K562 (cell line): ENCODE results near the gene ARHGEF25. TPM values are rescaled to one million over a fixed set of nuclear protein-coding genes. Genes with fewer than 3 reads are reported as not detected.
A peak's percentile ranks its signal among the peaks of the same experiment; 100 is the strongest.

Experiments used
- CREB1 ChIP-seq, 2 experiments: sonication (generic) in 1 of 2; formaldehyde crosslinking in 1 of 2; IDR thresholded peaks; 2 replicates each; pipeline versions ENCODE4 v1.6.1 to v1.8.0; 2012 to 2022; ENCODE audit warnings: inconsistent platforms in 1 of 2, mild to moderate bottlenecking in 1 of 2, missing genetic modification reagents in 1 of 2, moderate library complexity in 1 of 2
- GATAD2A ChIP-seq: fragments of 450-650 bp; IDR thresholded peaks from 2 replicates; pipeline ENCODE4 v1.6.1; 2017
- HCFC1 ChIP-seq: IDR thresholded peaks from 2 replicates; pipeline ENCODE4 v1.6.1; 2012; ENCODE audit warnings: low read depth, low read length, improper control_type of control experiment
- HDAC1 ChIP-seq, 2 experiments: fragments of 450-650 bp; IDR thresholded peaks; 2 replicates each; pipeline ENCODE4 v1.6.1; 2016 to 2017; ENCODE audit warnings: inconsistent platforms in 1 of 2, mild to moderate bottlenecking in 1 of 2, moderate library complexity in 1 of 2
- JUNB ChIP-seq: fragments of 450-650 bp; formaldehyde crosslinking; conservative IDR thresholded peaks from 2 replicates; pipeline ENCODE4 v1.4.0; 2020; ENCODE audit warnings: mild to moderate bottlenecking
- MAX ChIP-seq: sonication (generic); formaldehyde crosslinking; IDR thresholded peaks from 2 replicates; pipeline ENCODE4 v1.9.0; 2022; ENCODE audit warnings: mild to moderate bottlenecking, missing genetic modification reagents
- NFIX ChIP-seq: fragments of 250-450 bp; sonication (Bioruptor Pico); IDR thresholded peaks from 2 replicates; pipeline ENCODE4 v1.4.0; 2020; ENCODE audit warnings: low read depth, mild to moderate bottlenecking, moderate library complexity
- NR2F6 ChIP-seq: fragments of 450-650 bp; formaldehyde crosslinking; IDR thresholded peaks from 2 replicates; pipeline ENCODE4 v1.4.0; 2020; ENCODE audit warnings: mild to moderate bottlenecking
- POLR2B ChIP-seq: fragments of 450-650 bp; IDR thresholded peaks from 2 replicates; pipeline ENCODE4 v1.6.1; 2018; ENCODE audit warnings: low read depth; ENCODE audit not compliant: partially characterized antibody
- SAFB ChIP-seq: fragments of 200-400 bp; formaldehyde crosslinking; IDR thresholded peaks from 2 replicates; pipeline ENCODE4 v1.6.1; 2017; ENCODE audit warnings: low read depth, low read length, borderline replicate concordance
- SAFB2 ChIP-seq: fragments of 200-400 bp; formaldehyde crosslinking; IDR thresholded peaks from 2 replicates; pipeline ENCODE4 v1.6.1; 2018; ENCODE audit warnings: borderline replicate concordance, low read length, low read depth, moderate library complexity; ENCODE audit not compliant: severe bottlenecking
- TEAD1 ChIP-seq, 2 experiments: fragments of 450-650 bp in 1 of 2; sonication (generic) in 1 of 2; formaldehyde crosslinking; IDR thresholded peaks; 2 replicates each; pipeline versions ENCODE4 v1.4.0 to v1.8.0; 2020 to 2022; ENCODE audit warnings: mild to moderate bottlenecking in 2 of 2, missing genetic modification reagents in 1 of 2
- ZBTB11 ChIP-seq, 3 experiments: fragments of 200-800 bp in 1 of 3; fragments of 250-450 bp in 1 of 3; fragments of 450-650 bp in 1 of 3; sonication (Bioruptor Pico) in 1 of 3; sonication (Bioruptor generic) in 1 of 3; formaldehyde crosslinking in 1 of 3; IDR thresholded peaks; 2 replicates each; pipeline versions ENCODE4 v1.6.1 to v1.8.0; 2016 to 2022; ENCODE audit warnings: mild to moderate bottlenecking in 2 of 3, missing genetic modification characterization in 2 of 3, missing compliant biosample characterization in 1 of 3, moderate library complexity in 1 of 3
- ZFP91 ChIP-seq: sonication (generic); formaldehyde crosslinking; IDR thresholded peaks from 2 replicates; pipeline ENCODE4 v1.8.0; 2022; ENCODE audit warnings: mild to moderate bottlenecking, missing genetic modification reagents
- polyA plus RNA-seq, 8 experiments: library from polyadenylated mRNA; depleted of rRNA in 4 of 8; stranded (reverse) in 5 of 8; unstranded in 3 of 8; fragments of >200 nt; fragmentation: Nextera tagmentation in 2 of 8; fragmentation: Illumina TruSeq in 1 of 8; extraction: Ambion mirVana in 2 of 8; extraction: Trizol in 1 of 8; gene quantifications; 2 replicates each; pipeline versions ENCODE4 v1.2.1 to v1.2.3, GENCODE V29; 2011 to 2014; ENCODE audit warnings: inconsistent platforms in 1 of 8, missing spikeins in 1 of 8
- total RNA-seq, 7 experiments: library from RNA; depleted of rRNA in 6 of 7; stranded (reverse); fragments of >200 nt in 6 of 7; fragmentation: Illumina TruSeq in 2 of 7; extraction: Trizol in 2 of 7; gene quantifications; 2 replicates each; pipeline versions ENCODE4 v1.2.1 to v1.2.3, GENCODE V29; 2011 to 2021; ENCODE audit warnings: low replicate concordance in 1 of 7
- TF ChIP-seq, protein P1 (sequence below), 2 experiments: fragments of 200-800 bp in 1 of 2; sonication (Bioruptor generic) in 1 of 2; sonication (generic) in 1 of 2; formaldehyde crosslinking in 1 of 2; IDR thresholded peaks in 1 of 2; conservative IDR thresholded peaks in 1 of 2; 2 replicates each; pipeline versions ENCODE4 v1.5.0 to v1.6.1; 2016 to 2020; ENCODE audit warnings: missing compliant biosample characterization in 1 of 2, missing genetic modification characterization in 1 of 2, missing genetic modification reagents in 1 of 2
- TF ChIP-seq, protein P2 (sequence below): fragments of 200-800 bp; sonication (Bioruptor generic); IDR thresholded peaks from 2 replicates; pipeline ENCODE4 v1.6.1; 2017; ENCODE audit warnings: missing genetic modification characterization, missing compliant biosample characterization

Gene ARHGEF25
- total and polyA plus RNA-seq, 9 of the 15 experiments (the other 6 are each of a cell fraction or from before 2014, with no cell fraction given): 0.13 to 17.3 (median 11.6) TPM

DNA sequence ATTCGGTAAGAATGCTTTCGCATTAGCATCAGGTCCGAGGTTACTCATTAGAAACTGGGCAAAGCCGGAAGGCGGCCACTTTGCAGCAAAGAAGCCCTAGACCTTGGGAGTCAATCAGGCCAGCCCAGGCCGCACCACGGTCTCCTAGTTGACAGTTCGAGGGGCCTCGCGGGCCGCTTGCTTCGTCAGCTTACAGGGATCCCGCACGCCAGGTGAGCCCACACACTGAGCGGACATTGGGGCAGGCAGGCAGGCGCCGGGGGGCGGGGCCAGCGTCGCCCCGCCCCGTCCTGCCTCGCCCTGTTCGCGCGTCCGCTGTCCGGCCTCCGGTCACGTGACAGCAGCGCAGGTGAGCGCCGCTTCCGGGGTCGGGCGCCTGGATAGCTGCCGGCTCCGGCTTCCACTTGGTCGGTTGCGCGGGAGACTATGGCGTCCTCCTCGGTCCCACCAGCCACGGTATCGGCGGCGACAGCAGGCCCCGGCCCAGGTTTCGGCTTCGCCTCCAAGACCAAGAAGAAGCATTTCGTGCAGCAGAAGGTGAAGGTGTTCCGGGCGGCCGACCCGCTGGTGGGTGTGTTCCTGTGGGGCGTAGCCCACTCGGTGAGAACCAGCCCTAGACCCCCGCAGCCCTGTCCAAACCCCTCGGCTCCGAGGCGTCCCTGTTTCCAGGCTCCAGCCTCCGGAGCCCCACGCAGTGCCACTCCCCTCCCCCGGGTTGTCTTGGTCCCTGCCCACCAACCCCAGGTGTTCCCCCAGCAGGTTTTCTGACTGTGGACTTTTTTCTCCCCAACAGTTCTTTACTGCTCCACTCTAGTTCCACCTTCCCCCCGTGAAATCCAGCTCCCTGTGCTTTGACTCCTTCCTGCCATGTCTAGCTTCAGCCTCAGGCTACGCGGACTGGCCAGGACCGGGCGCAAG, 20.1 kb upstream of the ARHGEF25 start, which contains the start of gene PIP4K2C (continued):
- 0 out of 6 replicates have a peak, but pooled peaks of 1 of the 3 experiments have one; percentile 44 for TF ChIP-seq ZBTB11 (CRISPR knock-in tag; IDR thresholded peaks at IDR 0.05)
- TF ChIP-seq TEAD1 (CRISPR knock-in tag; IDR thresholded peaks at IDR 0.05): peak in 1 of 2 experiments; percentile 46; a peak in 1 of 4 replicates
- TF ChIP-seq, protein P1, sequence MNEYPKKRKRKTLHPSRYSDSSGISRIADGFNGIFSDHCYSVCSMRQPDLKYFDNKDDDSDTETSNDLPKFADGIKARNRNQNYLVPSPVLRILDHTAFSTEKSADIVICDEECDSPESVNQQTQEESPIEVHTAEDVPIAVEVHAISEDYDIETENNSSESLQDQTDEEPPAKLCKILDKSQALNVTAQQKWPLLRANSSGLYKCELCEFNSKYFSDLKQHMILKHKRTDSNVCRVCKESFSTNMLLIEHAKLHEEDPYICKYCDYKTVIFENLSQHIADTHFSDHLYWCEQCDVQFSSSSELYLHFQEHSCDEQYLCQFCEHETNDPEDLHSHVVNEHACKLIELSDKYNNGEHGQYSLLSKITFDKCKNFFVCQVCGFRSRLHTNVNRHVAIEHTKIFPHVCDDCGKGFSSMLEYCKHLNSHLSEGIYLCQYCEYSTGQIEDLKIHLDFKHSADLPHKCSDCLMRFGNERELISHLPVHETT (CRISPR knock-in tag; conservative IDR thresholded peaks at IDR 0.05 in 1 of 2, IDR thresholded peaks at IDR 0.05 in 1 of 2): no peak
- peak; percentile 26; the same call in 1 of the 2 replicates for TF ChIP-seq SAFB
- TF ChIP-seq MAX (CRISPR knock-in tag): peak; percentile 35; the same call in 1 of the 2 replicates
- TF ChIP-seq NFIX: no peak
- no peak for TF ChIP-seq ZFP91 (CRISPR knock-in tag)
- 0 out of 2 replicates have a peak, but pooled peaks have one; percentile 20 for TF ChIP-seq JUNB (CRISPR knock-in tag)
- TF ChIP-seq SAFB2: no peak
- TF ChIP-seq POLR2B: peak; percentile 40
- TF ChIP-seq GATAD2A: no peak
- no peak for TF ChIP-seq CREB1 (IDR thresholded peaks at IDR 0.05)
- TF ChIP-seq CREB1 (CRISPR knock-in tag; IDR thresholded peaks at IDR 0.05): peak; percentile 60; the same call in 1 of the 2 replicates
- TF ChIP-seq HDAC1 (IDR thresholded peaks at IDR 0.05): peak; percentile 33 to 95; a peak in 2 of 4 replicates
- peak; percentile 34; the same call in 1 of the 2 replicates for TF ChIP-seq HCFC1
- TF ChIP-seq, protein P2, sequence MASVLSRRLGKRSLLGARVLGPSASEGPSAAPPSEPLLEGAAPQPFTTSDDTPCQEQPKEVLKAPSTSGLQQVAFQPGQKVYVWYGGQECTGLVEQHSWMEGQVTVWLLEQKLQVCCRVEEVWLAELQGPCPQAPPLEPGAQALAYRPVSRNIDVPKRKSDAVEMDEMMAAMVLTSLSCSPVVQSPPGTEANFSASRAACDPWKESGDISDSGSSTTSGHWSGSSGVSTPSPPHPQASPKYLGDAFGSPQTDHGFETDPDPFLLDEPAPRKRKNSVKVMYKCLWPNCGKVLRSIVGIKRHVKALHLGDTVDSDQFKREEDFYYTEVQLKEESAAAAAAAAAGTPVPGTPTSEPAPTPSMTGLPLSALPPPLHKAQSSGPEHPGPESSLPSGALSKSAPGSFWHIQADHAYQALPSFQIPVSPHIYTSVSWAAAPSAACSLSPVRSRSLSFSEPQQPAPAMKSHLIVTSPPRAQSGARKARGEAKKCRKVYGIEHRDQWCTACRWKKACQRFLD (CRISPR knock-in tag): peak; percentile 72; the same call in 1 of the 2 replicates
- TF ChIP-seq NR2F6 (CRISPR knock-in tag): no peak
